CD4-positive, alpha-beta T cell treated with Interleukin-1 beta for 1 hour (primary cell): ENCODE data around the gene PIP.
"Not testable (repeated sequence)": the region's sequence is repeated elsewhere in the genome, so short reads cannot be mapped to it uniquely, and the experiment has no call there.

Experiments
- DNase-seq, 2 donors: peaks; one replicate each; pipeline ENCODE4 v3.0.0-alpha.2; 2020 to 2022

Gene PIP

DNA sequence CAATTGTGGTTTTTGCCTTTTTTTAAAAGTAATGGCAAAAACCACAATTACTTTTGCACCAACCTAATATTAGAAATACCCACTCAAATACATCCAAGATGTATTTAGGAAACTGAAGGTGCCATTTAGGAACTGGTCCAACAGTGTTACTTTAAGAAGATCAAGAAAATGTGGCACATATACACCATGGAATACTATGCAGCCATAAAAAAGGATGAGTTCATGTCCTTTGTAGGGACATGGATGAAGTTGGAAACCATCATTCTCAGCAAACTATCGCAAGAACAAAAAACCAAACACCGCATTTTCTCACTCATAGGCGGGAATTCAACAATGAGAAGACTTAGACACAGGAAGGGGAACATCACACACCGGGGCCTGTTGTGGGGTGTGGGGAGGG, 48.9 kb downstream of the PIP start:
- DNase-seq, result not testable (repeated sequence)

DNA sequence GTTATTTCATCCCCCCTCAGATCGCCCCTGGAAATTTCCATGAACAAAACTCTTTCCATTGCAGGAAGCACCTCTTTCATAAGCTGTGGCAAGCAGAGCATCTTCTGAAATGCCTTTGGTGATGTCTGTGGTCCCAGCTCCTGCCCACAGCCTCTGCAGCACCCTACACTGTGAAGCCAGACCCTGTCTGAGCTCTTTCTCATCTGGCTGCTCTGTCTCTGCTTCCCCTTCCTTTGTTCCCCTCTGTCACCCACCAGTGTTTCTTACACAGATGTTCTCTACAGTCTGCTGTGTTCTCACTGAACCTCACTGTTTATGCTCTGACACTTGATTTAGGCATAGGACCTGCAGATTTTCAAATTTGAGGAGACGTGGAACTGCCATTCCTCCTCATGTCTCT, 49.5 kb downstream of the PIP start:
- DNase-seq, result peak in 1 of 2 donors; percentile 2

DNA sequence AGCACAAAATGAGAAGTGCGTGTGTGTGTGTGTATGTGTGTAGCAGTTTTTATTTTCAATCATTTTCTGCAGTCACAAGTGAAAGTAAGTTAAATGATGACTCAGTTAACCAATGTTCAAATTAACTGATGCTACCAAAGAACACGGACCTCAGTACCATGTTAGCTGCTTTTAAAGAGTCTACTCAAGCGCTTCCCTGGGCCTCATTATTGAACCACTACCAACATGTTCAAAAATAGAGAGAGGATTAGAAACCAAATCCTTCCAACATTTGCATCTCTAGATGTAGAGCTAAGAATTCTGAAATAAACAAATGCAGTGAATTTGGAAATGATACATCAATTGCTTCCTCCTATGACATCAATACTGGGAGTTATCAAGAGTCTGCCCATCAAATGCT, 51.1 kb downstream of the PIP start, which contains the start of gene TAS2R39:
Gene TAS2R39, plus strand, starts transcription at position 396 of the 400 bp plus-strand sequence. Its CDS starts 0 bp downstream, at position 396.
- DNase-seq, result no peak

DNA sequence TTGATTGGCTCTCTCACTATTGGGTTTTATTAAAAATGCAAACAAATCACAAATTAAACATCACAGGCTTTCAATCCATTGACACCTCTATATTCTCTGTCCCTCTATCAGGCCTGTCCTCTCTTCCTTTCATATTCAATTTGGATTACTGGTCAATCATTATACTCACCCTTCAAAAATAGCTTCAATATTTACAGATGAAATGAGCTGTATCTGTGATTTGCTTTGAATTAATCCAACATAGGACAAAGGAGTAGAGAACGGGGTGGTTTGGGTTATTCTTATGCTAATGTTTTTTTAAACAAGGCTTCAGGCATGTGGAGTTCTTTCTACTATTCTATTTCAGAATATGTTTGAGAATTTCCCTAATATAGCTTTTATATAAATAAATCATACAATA, 53.7 kb downstream of the PIP start:
- DNase-seq, result no peak

DNA sequence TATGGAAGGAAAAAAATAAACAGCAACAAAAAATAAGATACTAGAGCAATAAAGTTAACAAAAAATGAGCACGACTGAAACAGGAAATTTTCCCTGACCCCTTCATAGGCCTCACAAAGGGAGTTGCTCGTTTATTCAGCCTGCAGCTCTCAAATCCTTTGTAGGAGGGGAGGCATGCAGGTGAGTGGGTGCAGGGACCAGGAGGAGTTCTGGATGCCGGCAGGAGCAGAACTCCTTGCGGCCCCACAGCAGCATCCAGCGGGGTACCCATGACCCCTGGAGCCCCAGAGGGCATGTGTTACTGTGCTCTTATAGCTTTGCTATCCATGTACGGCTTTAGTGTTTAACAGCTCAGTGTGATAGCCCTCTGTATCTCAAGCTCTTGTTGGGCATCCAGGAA, 57.1 kb downstream of the PIP start:
- DNase-seq, result no peak
